HG03139 (cell line): ENCODE results near the gene ULK4.
"Not testable (repeated sequence)": the region's sequence is repeated elsewhere in the genome, so short reads cannot be mapped to it uniquely, and the experiment has no call there.

Source experiments
- ATAC-seq: cut with Tn5 transposase; IDR thresholded peaks from one replicate; pipeline ENCODE4 v1.9.1; 2021; ENCODE audit not compliant: unreplicated experiment

The ULK4 gene

GRCh38 chr3:41874022-41874421 is 87.9 kb downstream of the ULK4 start:
- ATAC-seq = no peak

GRCh38 chr3:41872157-41872556 is 89.7 kb downstream of the ULK4 start:
- no peak for ATAC-seq

- no peak for ATAC-seq
These were observed 94.4 kb downstream of the ULK4 start for GRCh38 chr3:41867533-41867932.

GRCh38 chr3:41866298-41866697 is 95.6 kb downstream of the ULK4 start:
- ATAC-seq = no peak

GRCh38 chr3:41863024-41863423 is 98.9 kb downstream of the ULK4 start:
- ATAC-seq = no peak

- not testable (repeated sequence) for ATAC-seq
These were observed 101.4 kb downstream of the ULK4 start for GRCh38 chr3:41860489-41860888.

- no peak for ATAC-seq
These were observed 106.9 kb downstream of the ULK4 start for GRCh38 chr3:41854956-41855355.

- no peak for ATAC-seq
These were observed 108.2 kb downstream of the ULK4 start for GRCh38 chr3:41853540-41854196.

GRCh38 chr3:41848753-41849574 is 112.9 kb downstream of the ULK4 start:
- ATAC-seq = no peak

GRCh38 chr3:41847679-41848078 is 114.2 kb downstream of the ULK4 start:
- no peak for ATAC-seq

GRCh38 chr3:41846850-41847249 is 115.1 kb downstream of the ULK4 start:
- ATAC-seq = no peak

GRCh38 chr3:41845826-41846225 is 116.1 kb downstream of the ULK4 start:
- ATAC-seq = no peak

GRCh38 chr3:41844256-41844655 is 117.6 kb downstream of the ULK4 start:
- not testable (repeated sequence) for ATAC-seq

- ATAC-seq = not testable (repeated sequence)
These were observed 120.8 kb downstream of the ULK4 start for GRCh38 chr3:41840936-41841668.

- ATAC-seq = no peak
These were observed 125.4 kb downstream of the ULK4 start for GRCh38 chr3:41836360-41837134.

GRCh38 chr3:41833628-41834027 is 128.3 kb downstream of the ULK4 start:
- ATAC-seq = no peak

- ATAC-seq = no peak
These were observed 142.7 kb downstream of the ULK4 start for GRCh38 chr3:41819236-41819635.

- ATAC-seq = no peak
These were observed 153.3 kb downstream of the ULK4 start for GRCh38 chr3:41808618-41809017.

GRCh38 chr3:41808152-41808551 is 153.8 kb downstream of the ULK4 start:
- no peak for ATAC-seq

GRCh38 chr3:41794748-41795589 is 166.9 kb downstream of the ULK4 start:
- no peak for ATAC-seq
